ENCODE results near the gene PYM1. TPM values are rescaled to one million over a fixed set of nuclear protein-coding genes. Genes with fewer than 3 reads are reported as not detected.

PYM1 gene
- 40.9 TPM for total RNA-seq

DNA sequence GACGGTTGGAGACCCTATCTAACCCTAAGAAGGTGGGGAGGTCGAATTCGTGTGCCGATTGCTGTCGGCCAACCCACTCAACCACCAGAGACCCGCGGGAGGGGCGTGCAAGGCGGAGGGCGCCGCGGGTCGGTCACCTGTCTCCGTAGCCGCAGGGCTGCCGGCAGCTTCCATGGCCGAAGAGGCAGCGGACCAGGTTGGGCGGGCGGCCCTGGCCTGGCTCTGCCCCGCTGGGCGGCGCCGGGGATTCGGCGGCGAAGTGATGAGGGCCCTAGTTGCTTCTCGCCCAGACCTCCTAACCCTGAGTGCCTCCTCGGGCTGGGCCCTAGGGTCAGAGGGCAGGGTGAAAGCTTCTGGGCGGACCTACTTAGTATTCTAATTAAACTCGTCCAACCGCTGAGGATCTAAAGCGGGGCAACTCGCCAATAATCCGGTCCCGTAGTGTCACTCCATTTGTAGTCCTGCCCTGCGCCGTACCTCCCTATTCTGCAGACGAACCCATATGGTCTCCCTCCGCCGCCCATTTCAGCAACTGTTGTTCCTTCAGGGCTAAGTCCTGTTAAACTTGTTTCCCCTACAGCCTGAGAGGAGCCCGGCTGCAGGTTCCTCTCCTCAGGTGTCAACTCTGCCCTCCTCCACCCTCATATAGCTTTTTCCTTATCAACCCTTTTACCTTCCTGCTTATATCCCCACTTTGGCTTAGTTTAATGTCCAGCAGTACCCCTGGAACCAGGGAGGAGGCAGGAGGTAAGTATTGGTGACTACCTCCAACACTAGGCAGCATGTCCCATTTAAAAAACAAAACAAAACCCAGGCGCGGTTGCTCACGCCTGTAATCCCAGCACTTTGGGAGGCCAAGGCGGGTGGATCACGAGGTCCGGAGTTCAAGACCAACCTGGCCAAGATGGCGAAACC is at the start of gene PYM1:
Gene PYM1 (minus strand): TSS at position 307 of the 915 bp plus-strand sequence. CDS start 133 bp downstream, at position 174.
- DNase-seq (ENCODE audit: low spot score) = peak; percentile 89

DNA sequence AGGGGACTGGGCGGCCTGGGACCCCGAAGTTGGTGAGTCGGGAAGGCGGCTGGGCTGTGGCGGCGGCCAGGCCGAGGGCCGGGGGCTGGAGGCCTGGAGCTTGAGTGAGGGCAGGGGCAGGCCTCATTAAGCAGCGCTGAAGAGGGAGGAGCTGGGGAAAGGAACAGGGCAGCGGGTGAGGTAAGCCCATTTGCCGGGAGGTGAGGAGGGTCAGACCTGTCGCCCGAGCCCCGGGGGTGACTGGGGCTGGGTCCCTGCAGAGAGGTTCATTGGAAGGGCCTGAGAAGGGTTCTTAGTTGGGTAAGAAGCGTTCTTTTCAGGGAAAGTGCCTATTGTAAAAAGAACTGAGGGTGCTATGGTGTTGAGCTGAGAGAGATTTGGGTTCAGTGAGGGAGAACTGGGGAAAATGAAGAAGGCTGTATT is 46.6 kb upstream of the PYM1 start:
- DNase-seq (ENCODE audit: low spot score) = peak; percentile 68

DNA sequence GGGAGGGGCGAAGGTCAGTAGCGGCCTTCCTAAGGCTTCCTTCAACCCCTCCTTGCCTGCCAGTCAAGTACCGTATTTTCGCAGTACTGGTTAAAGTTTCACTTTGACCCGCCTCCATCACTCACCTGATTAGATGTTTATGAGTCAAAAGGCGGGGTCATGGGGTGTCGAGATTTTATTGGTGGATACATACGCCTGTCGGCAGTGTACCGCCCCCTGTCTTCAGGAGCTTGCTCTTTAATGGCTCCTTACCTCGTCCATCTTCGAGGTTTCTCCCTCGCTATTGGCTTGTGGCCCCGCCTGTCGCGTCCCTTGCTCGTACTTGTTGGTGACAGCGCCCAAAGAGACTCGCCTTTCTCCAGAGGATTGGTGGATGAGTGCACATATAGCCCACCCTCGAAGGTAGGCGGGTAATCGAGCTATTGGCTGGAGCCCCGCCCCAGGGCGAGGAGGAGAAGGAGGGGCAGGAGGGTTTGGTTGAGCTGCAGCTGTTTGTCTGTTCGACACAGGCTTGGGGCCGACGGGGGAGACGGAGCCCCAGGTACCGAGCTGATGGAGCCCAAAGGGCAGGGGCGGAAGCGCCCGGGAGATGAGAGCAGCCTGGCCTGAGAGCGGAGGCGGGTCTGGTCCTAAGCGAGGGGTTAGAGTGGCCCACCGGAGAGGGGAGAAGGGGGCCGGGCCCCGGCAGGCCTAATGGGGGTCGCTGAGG is 46.1 kb upstream of the PYM1 start, which contains the start of gene RAB5B:
Gene RAB5B (plus strand): TSS at position 480 of the 709 bp plus-strand sequence. CDS start 12,883 bp downstream, outside the sequence.
- DNase-seq (ENCODE audit: low spot score) = peak; percentile 99

DNA sequence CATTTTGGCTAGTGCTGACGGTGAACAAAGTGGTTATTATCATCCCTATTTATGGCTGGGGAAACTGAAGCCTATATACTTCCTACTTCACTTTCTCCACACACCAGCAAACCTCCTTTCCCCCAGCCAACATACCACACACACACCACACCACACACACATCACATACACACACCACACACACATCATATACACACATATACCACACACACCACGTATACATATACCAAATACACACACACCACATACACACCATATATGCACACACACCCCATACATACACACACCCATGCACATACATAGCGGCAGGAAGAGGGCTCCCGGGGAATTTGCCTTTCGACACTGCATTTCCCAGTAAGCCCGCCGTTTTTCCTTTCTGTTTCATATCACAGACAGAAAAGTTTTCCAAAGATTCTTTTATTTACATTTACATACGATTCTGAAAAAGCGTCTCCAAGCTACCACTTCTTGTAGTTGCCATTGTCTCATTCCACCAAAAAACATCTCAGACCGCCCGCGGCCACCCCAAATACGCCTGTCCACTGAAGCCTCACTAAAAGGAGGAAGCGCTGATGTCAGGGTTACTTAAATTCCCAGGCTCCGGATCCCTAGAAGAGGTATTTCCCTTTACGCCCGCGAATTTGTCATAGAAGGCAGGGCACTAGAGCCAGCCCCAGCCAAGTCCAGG is 45.4 kb upstream of the PYM1 start:
- DNase-seq (ENCODE audit: low spot score) = no peak

DNA sequence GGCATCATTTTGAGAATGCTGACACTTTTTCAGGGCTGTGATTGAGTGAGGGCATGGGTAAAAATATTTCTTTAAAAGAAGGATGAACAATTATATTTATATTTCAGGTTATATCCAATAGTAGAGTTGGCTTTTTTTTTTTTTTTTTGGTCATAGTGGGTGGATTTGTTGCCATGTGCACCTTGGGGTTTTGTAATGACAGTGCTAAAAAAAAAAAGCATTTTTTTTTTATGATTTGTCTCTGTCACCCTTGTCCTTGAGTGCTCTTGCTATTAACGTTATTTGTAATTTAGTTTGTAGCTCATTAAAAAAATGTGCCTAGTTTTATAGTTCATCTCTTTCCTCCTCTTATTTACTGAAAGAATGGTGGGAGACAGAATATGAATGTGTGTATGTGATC is 44.8 kb upstream of the PYM1 start:
- DNase-seq (ENCODE audit: low spot score) = no peak

DNA sequence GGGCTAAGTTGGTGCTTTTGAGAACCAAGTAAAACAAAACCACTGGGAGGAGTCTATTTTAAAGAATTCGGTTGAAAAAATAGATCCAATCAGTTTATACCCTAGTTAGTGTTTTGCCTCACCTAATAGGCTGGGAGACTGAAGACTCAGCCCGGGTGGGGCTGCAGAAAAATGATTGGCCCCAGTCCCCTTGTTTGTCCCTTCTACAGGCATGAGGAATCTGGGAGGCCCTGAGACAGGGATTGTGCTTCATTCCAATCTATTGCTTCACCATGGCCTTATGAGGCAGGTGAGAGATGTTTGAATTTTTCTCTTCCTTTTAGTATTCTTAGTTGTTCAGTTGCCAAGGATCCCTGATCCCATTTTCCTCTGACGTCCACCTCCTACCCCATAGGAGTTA is 44.3 kb upstream of the PYM1 start:
- no peak for DNase-seq (ENCODE audit: low spot score)

DNA sequence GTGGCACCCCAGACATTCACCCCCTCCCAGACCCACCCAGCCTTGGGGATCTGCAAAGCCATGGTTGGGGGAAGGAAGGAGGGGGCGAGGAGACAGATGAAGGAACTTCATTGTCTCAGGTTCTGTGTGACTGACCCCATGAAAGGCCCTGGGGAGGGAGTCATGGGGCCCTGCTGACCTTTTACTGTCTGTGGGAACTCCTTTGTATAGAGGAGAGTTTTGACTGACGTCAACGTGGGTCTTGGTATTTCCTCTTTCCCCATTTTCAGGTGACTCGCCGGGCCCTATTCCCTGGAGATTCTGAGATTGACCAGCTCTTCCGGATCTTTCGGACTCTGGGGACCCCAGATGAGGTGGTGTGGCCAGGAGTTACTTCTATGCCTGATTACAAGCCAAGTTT is 43.1 kb upstream of the PYM1 start:
- no peak for DNase-seq (ENCODE audit: low spot score)

DNA sequence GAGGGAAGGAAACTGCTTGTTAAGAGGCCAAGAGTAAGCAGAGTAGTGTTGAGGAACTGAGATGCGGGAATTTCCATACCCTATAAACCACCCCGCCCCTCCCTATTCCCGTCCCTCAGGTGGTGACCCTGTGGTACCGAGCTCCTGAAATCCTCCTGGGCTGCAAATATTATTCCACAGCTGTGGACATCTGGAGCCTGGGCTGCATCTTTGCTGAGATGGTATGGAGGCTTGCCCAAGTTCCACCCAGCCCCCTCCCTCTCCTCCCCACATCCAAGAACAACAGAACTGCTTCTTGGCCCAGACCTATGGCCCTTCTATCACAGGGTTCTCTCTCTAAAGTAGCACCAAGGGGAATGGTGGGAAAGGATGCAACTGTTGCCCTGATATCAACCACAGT is 41.7 kb upstream of the PYM1 start:
- no peak for DNase-seq (ENCODE audit: low spot score)

DNA sequence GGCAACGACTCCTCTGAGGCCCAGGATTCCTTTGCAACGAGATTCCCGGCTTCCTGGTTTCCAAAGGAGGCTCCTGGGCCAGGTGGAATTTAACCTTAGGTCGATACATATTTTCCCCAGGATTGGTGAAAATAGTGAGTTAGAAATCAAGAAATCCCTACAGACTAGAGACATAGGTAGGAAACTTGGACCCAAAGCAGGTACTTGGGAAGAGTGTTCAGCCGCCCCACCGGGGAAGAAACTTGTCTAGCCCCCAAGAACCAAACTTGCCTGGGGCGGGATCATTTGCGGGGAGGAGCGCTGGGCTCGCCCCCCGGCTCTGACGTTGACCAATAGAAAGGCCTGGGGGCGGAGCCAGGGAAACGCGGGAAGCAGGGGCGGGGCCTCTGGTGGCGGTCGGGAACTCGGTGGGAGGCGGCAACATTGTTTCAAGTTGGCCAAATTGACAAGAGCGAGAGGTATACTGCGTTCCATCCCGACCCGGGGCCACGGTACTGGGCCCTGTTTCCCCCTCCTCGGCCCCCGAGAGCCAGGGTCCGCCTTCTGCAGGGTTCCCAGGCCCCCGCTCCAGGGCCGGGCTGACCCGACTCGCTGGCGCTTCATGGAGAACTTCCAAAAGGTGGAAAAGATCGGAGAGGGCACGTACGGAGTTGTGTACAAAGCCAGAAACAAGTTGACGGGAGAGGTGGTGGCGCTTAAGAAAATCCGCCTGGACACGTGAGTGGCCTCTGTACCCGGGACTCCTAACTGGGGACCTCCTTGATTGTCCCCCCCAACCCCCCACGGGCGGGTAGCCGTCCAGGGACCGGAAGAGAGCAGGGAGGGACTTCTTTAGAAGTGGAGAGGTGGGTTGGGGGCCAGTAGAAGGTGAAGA is 39.0 kb upstream of the PYM1 start, which contains the start of gene CDK2:
Gene CDK2 (plus strand): TSS at position 423 of the 874 bp plus-strand sequence. CDS start 179 bp downstream, at position 602.
- peak; percentile 95 for DNase-seq (ENCODE audit: low spot score)

DNA sequence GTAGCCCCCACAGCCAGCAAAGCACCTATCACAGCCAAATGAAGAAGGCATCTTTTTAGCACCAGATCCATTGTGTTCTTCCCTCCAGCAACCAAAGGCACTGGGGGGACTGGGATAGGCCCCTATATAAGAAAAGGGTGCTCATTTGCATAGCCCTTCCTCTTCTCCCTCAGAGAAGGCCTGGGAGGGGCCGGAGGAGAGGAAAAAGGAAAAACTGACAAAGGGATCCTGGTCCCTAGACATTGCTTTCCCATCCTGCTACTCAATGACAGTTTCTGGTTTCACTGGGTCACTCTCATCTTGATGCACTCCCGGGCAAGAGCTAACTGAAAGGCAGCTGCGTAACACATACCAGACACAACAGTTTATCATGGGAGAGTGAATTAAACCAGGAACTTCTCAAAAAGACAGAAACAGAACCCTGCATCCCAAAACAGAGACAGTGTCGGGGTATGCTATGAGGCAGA is 38.3 kb upstream of the PYM1 start, which contains the start of gene PMEL:
Gene PMEL (minus strand): TSS at position 102 of the 467 bp plus-strand sequence. CDS start 31 bp downstream, at position 71.
- no peak for DNase-seq (ENCODE audit: low spot score)

DNA sequence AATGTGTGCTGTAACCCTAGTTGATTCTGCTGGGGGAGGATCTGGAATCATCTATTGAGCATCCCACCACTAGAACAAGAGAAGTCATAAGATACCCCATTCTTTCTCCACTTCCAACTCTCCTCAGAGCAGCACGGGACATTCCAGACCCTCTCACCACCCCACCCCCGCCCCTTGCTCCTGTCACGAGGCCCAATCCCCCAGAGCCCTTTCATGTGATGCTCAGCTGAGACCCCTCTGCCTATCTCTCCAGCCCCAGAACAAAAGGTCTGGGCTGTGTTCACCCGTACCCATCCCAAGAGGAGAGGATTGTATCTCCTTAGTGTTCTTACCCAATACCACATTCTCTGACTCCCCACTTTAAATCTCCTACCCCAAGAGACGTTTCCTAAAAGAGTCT is 37.5 kb upstream of the PYM1 start:
- no peak for DNase-seq (ENCODE audit: low spot score)

DNA sequence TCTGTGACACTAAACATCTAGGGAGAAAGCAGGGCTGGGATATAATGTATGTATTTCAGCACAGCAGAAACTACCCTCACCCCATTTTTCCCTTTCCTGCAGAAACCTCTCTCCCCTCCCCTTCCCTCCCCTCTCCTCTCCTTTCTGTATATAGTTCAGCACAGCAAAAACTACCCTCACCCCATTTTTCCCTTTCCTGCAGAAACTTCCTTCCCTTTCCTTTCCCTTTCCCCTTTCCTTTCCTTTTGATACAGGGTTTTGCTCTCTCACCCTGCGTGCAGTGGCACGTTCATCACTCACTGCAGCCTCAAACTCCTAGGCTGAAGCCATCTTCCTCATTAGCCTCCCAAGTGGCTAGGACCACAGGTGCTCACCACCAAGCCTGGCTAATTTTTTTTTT is 36.1 kb upstream of the PYM1 start:
- no peak for DNase-seq (ENCODE audit: low spot score)

DNA sequence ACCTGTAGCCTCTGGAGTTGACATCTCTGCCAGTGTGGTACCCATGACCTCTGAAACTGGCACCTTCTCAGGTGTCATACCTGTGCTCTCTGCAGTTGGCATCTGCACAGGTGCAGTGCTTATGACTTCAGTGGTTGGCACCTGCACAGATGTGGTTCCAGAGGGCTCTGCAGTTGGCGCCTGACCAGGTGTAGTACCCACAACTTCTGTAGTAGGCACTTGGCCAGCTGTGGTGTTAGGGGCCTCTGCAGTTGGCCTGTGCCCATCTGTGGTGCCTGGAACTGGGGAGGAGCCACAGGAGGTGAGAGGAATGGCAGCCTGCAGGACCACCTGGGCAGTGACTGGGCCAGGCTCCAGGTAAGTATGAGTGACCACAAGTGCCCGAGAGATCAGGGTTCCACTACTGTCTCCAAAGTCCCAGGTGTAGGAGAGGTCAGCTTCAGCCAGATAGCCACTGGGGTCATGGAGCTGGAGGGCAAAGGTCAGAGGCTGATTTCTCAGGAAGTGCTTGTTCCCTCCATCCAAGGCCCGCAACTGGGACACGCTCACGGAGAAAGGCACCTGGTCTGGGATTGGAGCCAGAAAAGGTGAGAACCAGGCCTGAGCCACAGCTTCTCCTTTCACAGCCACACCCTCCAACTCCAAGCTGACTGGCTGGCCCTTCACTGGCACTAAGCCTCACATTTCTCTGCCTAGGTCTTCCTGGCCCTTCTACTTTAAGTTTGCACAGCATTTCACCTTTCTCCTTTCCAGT is 29.6 kb upstream of the PYM1 start:
- peak; percentile 70 for DNase-seq (ENCODE audit: low spot score)

DNA sequence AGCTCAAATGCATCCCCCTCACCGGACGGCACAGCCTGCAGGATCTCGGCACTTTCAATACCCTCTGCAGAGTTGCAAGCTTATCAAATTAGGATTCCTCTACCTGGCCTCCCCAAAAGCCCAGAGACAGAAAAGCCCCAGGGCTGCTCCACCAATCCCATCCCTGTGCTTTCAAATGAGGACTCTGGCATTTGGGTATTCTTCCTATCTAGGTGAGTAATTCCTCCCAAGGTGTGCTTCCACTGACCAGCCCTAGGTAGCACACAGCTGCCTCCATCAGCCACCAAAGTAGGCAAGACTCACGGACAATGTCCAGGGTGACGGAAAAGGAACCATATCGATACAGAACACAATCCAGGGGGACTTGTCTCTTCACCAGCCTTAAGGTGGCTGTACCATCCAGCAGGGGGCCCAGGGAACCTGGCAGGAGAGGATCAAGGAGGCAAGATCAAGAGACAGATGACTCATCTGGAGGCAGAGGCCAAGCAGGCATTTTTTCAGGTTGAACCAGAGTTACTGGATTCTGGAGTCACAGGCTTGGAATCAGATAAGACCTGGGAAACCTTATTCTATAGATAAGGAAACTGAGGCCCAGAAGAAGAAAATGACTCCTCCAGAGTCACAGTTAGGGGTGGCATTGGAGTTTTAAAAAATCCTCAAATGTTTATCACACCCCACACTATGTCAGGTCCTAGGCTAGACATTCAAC is 28.3 kb upstream of the PYM1 start:
- DNase-seq (ENCODE audit: low spot score) = peak; percentile 75

DNA sequence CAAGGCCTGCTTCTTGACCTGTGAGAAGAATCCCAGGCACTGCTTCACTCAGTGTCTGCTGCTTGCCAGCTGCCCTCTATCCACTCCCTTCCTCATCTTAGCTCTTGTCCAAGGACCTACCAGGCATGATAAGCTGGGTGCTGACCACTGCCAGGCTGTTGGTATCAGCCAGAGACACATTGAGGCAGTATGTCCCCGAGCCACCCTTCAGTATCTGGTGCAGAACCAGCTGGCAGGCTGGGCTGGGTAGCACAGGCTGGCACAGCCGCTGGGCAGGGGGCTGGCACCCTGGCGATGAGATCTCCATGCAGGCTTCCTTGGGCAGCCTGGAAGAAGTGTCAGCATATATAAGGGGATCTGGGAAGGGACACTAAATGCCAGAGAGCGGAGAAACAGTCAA is 27.6 kb upstream of the PYM1 start:
- DNase-seq (ENCODE audit: low spot score) = no peak

DNA sequence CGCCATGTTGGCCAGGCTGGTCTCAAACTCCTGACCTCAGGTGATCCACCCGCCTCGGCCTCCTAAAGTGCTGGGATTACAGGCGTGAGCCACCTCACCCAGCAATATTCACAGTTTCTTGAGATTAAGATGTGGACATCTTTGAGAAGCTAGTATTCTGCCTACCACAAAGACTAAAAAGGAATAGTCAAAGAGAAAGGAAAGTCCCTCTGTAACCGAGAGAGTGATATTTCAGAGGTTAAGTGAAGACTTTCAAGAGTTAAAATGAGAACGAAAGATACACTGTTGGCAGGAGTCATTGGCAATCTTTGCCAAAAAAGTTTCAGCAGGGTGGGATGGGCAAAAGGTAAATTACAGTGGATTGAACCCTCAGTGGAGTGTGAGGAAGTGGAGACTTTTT is 18.9 kb upstream of the PYM1 start:
- no peak for DNase-seq (ENCODE audit: low spot score)

DNA sequence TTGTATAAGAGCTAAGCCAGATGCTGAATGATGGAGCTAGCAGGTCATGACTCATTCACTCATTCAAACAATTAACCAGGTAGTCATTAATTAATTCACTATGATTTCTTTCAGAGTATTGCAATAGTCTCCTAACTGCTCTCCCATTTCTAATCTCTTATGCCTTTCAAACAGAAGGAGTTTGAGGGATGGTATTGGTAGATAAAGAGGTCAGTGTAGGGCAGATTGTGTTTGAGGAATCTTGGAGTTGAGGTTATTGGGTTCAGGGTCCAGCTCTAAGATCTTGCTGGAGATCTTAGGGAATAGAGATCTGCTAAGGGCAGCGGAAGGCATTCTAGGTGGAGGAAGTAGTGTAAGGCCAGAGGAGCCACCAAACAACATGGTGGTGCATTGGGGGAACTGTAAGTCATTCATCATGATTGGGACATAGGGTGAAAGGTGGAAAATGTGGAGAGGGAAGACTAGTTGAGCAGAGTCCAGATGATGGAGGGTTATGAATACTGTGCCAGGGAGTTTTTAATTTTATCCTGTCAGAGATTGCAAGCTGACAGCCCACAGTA is 15.0 kb upstream of the PYM1 start:
- no peak for DNase-seq (ENCODE audit: low spot score)

DNA sequence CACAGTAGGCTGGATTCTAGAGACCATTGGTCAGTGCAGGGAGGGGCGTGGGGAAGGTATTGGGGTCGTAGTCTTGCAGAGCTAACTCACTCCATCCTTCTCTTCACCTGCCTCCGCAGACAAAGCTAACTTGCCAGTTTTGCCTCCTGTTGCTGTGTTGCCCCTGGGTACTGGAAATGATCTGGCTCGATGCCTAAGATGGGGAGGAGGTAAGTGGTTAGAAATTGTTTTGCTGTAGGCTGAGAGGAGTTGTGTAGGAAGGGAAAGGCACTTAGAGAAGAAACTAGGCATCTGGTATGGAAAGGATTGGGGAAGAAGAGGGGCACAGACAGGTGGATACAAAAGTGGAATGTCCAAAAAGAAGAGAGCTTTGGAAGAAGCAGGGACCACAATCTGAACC is 14.4 kb upstream of the PYM1 start:
- no peak for DNase-seq (ENCODE audit: low spot score)

Measured in ureter (tissue), 1 donor.